HL-60 (cell line): ENCODE measurements around the gene OR4C6.

Experiments
- POLR2AphosphoS5 ChIP-seq: IDR thresholded peaks from 2 replicates; pipeline ENCODE4 v1.6.1; 2012; ENCODE audit warnings: low read depth
- TF ChIP-seq, protein P1 (sequence below): IDR thresholded peaks from one replicate; pipeline ENCODE4 v1.5.1; 2011; ENCODE audit warnings: low read length, control low read depth, inconsistent platforms; ENCODE audit not compliant: insufficient read depth
- TF ChIP-seq, protein P2 (sequence below): IDR thresholded peaks from 2 replicates; pipeline ENCODE4 v1.6.1; 2012; ENCODE audit warnings: low read depth; ENCODE audit not compliant: insufficient replicate concordance

DNA sequence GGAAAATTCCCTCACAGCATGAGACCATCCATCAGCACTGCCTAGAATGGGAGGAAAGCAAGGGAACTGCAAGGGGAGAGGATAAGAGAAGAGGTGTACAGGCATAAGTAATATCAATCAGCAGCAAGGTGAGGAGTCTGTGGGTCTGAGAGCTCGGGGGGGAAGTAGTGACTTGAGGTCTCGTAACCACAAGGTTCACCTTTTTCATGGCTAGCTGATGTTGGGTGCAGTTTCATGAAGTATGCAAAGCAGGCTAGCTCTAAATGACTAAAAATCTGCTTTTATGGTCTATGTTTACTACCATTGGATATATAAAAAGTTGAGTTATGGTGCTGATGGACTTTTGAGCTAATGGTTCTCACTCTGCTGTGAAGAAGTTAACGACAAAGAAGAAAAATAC lies 35.8 kb downstream of the OR4C6 start:
- TF ChIP-seq, protein P1, sequence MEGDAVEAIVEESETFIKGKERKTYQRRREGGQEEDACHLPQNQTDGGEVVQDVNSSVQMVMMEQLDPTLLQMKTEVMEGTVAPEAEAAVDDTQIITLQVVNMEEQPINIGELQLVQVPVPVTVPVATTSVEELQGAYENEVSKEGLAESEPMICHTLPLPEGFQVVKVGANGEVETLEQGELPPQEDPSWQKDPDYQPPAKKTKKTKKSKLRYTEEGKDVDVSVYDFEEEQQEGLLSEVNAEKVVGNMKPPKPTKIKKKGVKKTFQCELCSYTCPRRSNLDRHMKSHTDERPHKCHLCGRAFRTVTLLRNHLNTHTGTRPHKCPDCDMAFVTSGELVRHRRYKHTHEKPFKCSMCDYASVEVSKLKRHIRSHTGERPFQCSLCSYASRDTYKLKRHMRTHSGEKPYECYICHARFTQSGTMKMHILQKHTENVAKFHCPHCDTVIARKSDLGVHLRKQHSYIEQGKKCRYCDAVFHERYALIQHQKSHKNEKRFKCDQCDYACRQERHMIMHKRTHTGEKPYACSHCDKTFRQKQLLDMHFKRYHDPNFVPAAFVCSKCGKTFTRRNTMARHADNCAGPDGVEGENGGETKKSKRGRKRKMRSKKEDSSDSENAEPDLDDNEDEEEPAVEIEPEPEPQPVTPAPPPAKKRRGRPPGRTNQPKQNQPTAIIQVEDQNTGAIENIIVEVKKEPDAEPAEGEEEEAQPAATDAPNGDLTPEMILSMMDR = no peak
- TF ChIP-seq POLR2AphosphoS5 = no peak
- TF ChIP-seq, protein P2, sequence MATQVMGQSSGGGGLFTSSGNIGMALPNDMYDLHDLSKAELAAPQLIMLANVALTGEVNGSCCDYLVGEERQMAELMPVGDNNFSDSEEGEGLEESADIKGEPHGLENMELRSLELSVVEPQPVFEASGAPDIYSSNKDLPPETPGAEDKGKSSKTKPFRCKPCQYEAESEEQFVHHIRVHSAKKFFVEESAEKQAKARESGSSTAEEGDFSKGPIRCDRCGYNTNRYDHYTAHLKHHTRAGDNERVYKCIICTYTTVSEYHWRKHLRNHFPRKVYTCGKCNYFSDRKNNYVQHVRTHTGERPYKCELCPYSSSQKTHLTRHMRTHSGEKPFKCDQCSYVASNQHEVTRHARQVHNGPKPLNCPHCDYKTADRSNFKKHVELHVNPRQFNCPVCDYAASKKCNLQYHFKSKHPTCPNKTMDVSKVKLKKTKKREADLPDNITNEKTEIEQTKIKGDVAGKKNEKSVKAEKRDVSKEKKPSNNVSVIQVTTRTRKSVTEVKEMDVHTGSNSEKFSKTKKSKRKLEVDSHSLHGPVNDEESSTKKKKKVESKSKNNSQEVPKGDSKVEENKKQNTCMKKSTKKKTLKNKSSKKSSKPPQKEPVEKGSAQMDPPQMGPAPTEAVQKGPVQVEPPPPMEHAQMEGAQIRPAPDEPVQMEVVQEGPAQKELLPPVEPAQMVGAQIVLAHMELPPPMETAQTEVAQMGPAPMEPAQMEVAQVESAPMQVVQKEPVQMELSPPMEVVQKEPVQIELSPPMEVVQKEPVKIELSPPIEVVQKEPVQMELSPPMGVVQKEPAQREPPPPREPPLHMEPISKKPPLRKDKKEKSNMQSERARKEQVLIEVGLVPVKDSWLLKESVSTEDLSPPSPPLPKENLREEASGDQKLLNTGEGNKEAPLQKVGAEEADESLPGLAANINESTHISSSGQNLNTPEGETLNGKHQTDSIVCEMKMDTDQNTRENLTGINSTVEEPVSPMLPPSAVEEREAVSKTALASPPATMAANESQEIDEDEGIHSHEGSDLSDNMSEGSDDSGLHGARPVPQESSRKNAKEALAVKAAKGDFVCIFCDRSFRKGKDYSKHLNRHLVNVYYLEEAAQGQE = no peak
